Lower leg skin (tissue), 3 donors: ENCODE measurements around the gene ETS1.

Source experiments
- CTCF ChIP-seq, 3 donors: fragments of 450-650 bp; IDR thresholded peaks; one replicate each; pipeline ENCODE4 v1.5.1; 2016; ENCODE audit warnings: antibody characterized with exemption in 3 of 3, mild to moderate bottlenecking in 3 of 3, moderate library complexity in 2 of 3
- POLR2A ChIP-seq, 2 donors: fragments of 450-650 bp; IDR thresholded peaks; one replicate each; pipeline ENCODE4 v1.6.1; 2016 to 2017; ENCODE audit warnings: antibody characterized with exemption in 2 of 2, mild to moderate bottlenecking in 1 of 2, moderate library complexity in 1 of 2

GRCh38 chr11:128582496-128583366, 4.6 kb downstream of the ETS1 start:
- TF ChIP-seq CTCF (IDR thresholded peaks at IDR 0.05) (no peak), POLR2A (IDR thresholded peaks at IDR 0.05) (no peak)
